ENCODE measurements around the gene BTBD9.

GRCh38 chr6:38391626-38392579, 247.8 kb downstream of the BTBD9 start:
- TF ChIP-seq CTCF (conservative IDR thresholded peaks at IDR 0.05): no peak
- no peak for TF ChIP-seq EZH2 (IDR thresholded peaks at IDR 0.05; ENCODE audit: low read depth)

All from PC-9 (cell line).